Brain microvascular endothelial cell (primary cell): ENCODE measurements around the gene SH3RF3.

ENCODE experiments used
- DNase-seq: peaks from one replicate; pipeline ENCODE4 v3.0.0-alpha.2; 2020
- H3K27ac ChIP-seq: fragments of 250-450 bp; sonication (Bioruptor Pico); 2 replicates; pipeline ENCODE4 v1.5.1; 2020; ENCODE audit warnings: mild to moderate bottlenecking, moderate library complexity
- H3K27me3 ChIP-seq: fragments of 250-450 bp; sonication (Bioruptor Pico); replicated peaks from 2 replicates; pipeline ENCODE4 v1.5.1; 2020; ENCODE audit warnings: mild to moderate bottlenecking
- H3K36me3 ChIP-seq: fragments of 250-450 bp; sonication (Bioruptor Pico); replicated peaks from 2 replicates; pipeline ENCODE4 v1.5.1; 2020; ENCODE audit warnings: mild to moderate bottlenecking
- H3K4me3 ChIP-seq: 2 replicates; pipeline ENCODE4 v1.5.1; 2011; ENCODE audit warnings: low read depth, mild to moderate bottlenecking, control low read depth, low read length, moderate library complexity
- CTCF ChIP-seq: IDR thresholded peaks from 2 replicates; pipeline ENCODE4 v1.5.1; 2011; ENCODE audit warnings: low read depth, mild to moderate bottlenecking, moderate library complexity, low read length, control low read depth, inconsistent platforms; ENCODE audit errors: missing control alignments
- in situ Hi-C: cut with HindIII; loops from 2 replicates; pipeline ENCODE4 v1.10.0; 2017; ENCODE audit warnings: low sequenced_read_pairs, low pct_ligation_motif_present

The SH3RF3 gene

DNA sequence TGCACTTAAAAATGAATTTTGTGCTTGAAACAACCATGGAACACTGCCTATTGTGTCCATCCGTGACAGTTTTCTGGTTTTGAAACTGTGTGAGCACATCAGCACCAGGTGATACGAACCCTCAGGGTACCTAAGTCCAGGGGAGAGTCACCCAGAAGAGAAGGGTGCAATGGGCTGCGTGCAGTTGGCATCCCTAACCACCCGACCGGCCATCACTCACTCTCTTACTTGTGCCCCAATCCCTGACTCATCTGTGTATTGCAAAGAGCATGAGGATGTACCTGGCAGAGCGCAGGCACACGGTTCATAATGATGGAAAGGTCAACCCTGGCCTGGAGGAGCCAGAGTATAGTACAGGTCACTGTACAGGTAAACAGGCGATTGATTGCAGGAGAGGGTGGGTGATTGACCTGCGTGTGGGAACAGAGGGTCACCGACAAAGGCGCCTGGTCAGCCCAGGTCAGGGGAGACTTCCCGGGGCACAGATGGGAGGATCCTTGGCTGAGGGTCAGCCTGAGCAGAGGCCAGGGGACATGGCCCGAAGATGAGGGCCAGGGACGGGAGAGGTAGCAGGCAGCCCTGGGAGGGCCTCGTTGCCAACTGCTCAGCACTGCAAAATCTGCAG lies 324.5 kb downstream of the SH3RF3 start:
- Histone ChIP-seq H3K4me3 (no peak overlapping the region), H3K36me3 (no peaks in the 10 kb centered on the region), H3K27ac (no peak overlapping the region), H3K27me3 (no peaks in the 10 kb centered on the region)
- TF ChIP-seq CTCF = no peak
- DNase-seq = no peak
- in situ Hi-C loops = no loop called here

- no peak for TF ChIP-seq CTCF
- Histone ChIP-seq H3K27ac (no peak overlapping the region), H3K36me3 (no peaks in the 10 kb centered on the region), H3K4me3 (no peak overlapping the region), H3K27me3 (no peaks in the 10 kb centered on the region)
- in situ Hi-C loops = no loop called here
- no peak for DNase-seq
Observed at GRCh38 chr2:109454304-109454703, 325.3 kb downstream of the SH3RF3 start.

DNA sequence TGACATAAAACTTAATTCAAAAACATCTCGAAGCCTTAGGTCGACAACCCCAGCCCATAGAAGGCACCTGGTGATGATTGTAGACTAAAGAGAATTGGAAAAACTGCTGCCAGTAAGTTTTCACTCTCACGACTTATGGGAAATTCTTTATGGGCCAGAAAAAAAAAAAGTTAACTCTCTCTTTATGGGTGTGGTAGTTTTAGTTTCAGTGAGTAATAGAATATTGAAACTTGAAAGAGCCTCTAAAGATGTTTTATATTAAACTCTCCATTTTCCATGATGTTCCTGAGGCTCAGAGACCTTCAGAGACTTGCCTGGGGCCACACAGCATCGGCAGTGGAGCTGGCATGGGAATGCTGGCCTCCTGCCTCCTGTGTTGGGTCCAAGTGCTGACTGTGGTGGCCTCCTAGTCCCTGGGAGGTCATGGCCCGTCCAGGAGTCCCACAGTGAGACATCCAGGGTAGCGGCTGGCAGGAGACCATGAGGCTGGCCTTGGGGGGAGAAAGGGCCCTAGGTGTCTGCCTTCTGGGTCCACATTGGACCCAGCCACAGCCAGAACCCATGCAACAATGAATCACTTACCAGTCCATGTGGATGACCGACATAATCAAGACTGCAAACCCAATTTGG lies 325.9 kb downstream of the SH3RF3 start:
- in situ Hi-C loops = no loop called here

GRCh38 chr2:109455731-109456691 lies 327.0 kb downstream of the SH3RF3 start:
- Histone ChIP-seq H3K36me3 (no peaks in the 10 kb centered on the region), H3K27ac (no peak overlapping the region), H3K4me3 (no peak overlapping the region), H3K27me3 (no peaks in the 10 kb centered on the region)
- in situ Hi-C loops = no loop called here
- no peak for DNase-seq
- no peak for TF ChIP-seq CTCF

More for the DNA sequence above, 325.9 kb downstream of the SH3RF3 start:
- Histone ChIP-seq H3K27ac (no peak overlapping the region), H3K4me3 (no peak overlapping the region), H3K36me3 (no peaks in the 10 kb centered on the region), H3K27me3 (no peaks in the 10 kb centered on the region)
- no peak for DNase-seq
- no peak for TF ChIP-seq CTCF

DNA sequence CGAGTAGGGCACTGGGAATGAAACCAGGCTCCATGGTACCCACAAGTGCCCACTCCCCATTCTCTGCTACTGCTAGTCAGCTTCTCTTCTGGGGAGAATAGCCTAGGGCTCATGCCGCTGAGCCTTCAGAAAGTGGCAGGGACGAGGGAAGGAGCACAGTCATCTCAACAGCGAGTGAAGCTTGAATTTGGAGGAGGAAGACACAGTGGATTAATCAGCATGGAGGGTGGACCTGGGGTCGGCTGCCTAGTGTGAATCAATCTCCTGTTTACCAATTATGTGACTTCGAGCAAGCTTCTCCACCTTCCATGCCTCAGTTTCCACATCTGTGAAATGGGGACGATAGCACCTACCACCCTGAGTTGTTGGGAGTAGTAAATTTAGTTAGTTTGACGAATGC lies 327.8 kb downstream of the SH3RF3 start:
- no peak for TF ChIP-seq CTCF
- in situ Hi-C loops = no loop called here
- no peak overlapping the region for H3K4me3 ChIP-seq
- H3K27me3 ChIP-seq = no peaks in the 10 kb centered on the region
- H3K36me3 ChIP-seq = no peaks in the 10 kb centered on the region
- H3K27ac ChIP-seq = no peak overlapping the region
- DNase-seq = no peak
